IPS-20b (cell line): ENCODE measurements around the gene PIR.

Experiments
- H3K27ac ChIP-seq: one replicate; pipeline ENCODE4 v1.5.1; 2013; ENCODE audit warnings: low read length
- H3K27me3 ChIP-seq: 2 replicates; pipeline ENCODE4 v1.6.1; 2013; ENCODE audit warnings: mild to moderate bottlenecking, low read length, inconsistent platforms; ENCODE audit not compliant: insufficient read depth
- H3K36me3 ChIP-seq: 2 replicates; pipeline ENCODE4 v1.6.1; 2013; ENCODE audit warnings: low read depth, mild to moderate bottlenecking, inconsistent platforms, low read length, moderate library complexity; ENCODE audit not compliant: insufficient read depth
- H3K4me1 ChIP-seq: 2 replicates; pipeline ENCODE4 v1.6.1; 2013; ENCODE audit warnings: mild to moderate bottlenecking, control low read depth, inconsistent platforms, low read length, moderate library complexity; ENCODE audit not compliant: insufficient read depth
- H3K4me3 ChIP-seq: 2 replicates; pipeline ENCODE4 v1.5.1; 2013; ENCODE audit warnings: mild to moderate bottlenecking, low read length, inconsistent platforms
- H3K9ac ChIP-seq: 2 replicates; pipeline ENCODE4 v1.6.1; 2013; ENCODE audit warnings: low read depth, mild to moderate bottlenecking, inconsistent platforms, low read length, moderate library complexity
- H3K9me3 ChIP-seq: 2 replicates; pipeline ENCODE4 v1.6.1; 2013; ENCODE audit warnings: mild to moderate bottlenecking, low read depth, low read length, inconsistent platforms; ENCODE audit not compliant: insufficient read depth

Gene PIR

DNA sequence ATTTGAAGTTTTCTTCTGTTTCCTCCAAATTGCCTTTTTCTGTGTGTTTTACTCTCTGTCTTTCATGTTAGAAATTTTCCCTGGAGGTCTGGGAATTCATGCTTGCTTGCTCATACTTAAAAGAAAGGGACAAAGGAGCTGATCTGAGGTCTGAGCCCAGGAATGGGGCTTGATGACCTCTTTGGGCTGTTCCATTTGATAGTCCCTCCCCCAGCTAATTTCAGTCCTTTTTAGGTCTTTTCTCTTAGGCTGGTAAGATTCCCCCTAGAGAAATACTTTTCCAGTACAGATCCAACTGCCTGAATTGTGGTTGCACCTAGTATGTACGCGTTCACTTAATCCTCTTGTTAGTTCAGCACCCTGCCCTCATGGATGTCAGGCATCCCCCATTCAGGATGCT, 152.3 kb downstream of the PIR start:
- no peak overlapping the region for H3K4me3 ChIP-seq
- no peak overlapping the region for H3K9ac ChIP-seq
- no peaks in the 10 kb centered on the region for H3K9me3 ChIP-seq
- no peaks in the 10 kb centered on the region for H3K36me3 ChIP-seq
- no peaks in the 10 kb centered on the region for H3K4me1 ChIP-seq
- peaks cover 6% of the 10 kb centered on the region; the same call in 1 of the 2 replicates for H3K27me3 ChIP-seq
- H3K27ac ChIP-seq, result no peak overlapping the region

DNA sequence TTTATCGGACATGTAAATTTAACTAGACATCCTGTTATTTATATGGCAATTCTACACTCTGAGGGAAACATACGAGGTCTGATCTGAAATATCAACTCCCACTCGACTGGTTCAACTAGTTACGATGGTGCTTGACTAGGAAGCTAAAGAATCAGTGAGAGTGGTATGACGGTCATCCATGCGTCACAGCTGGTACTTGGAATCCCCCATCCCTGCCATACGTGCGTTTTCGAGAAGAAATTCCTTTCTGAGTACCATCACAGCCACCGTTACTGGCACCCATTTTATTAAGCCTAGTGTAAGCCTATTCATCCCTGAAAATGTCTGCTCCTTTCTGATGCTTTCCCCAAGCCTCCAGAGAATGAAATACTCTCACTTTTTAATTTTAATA, 157.1 kb downstream of the PIR start:
- Histone ChIP-seq H3K4me3 (peak overlapping the region; percentile 92), H3K4me1 (no peaks in the 10 kb centered on the region), H3K27ac (no peak overlapping the region), H3K9me3 (no peaks in the 10 kb centered on the region), H3K27me3 (no peaks in the 10 kb centered on the region), H3K9ac (peak overlapping the region; percentile 68; the same call in 1 of the 2 replicates), H3K36me3 (peaks cover 8% of the 10 kb centered on the region)

DNA sequence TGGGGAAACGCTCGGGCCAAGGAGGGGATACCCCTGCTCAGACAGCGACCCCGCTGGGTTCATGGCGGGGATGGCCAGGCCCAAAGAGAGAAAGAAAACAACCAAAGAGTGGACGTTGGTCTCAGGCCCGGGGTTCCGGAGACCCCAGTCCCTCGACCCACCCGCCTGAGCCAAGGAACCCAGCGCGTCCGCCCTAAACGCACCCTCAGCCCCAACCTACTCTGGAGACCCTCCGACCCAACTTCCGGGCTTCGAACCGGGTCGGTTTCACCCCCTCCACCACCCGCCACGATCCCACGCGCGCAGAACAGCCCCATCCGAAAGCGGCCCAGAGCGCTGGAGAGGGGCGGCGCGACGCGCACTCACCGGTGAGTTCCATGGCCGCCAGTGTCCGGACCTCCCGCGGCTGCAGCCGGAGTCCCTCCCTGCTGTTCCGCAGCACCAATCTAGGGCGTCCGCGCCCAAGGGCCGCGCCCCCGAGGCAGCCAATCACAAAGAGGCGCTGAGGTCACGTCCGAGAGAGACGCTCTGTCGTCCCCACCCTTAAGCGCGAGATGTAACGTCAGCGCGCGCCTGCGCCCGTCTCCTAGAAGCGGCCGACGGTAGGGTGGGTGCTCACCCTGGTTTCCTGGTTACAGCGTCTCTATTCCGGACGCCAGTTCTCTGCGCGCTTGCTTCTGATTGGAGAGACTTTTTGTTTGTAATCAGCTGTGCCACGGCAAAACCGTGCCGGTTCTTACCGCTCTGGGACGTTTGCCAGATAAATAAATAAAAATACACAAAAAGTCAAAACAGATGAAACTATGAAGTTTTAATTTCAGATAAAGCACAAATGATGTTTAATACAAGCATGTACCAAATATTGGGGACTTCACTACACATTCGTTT, 157.8 kb downstream of the PIR start, which contains the start of gene PIGA:
Gene PIGA (minus strand): TSS at position 389 of the 888 bp plus-strand sequence. CDS start 3,593 bp downstream, outside the sequence.
- no peaks in the 10 kb centered on the region for H3K4me1 ChIP-seq
- peaks cover 11% of the 10 kb centered on the region for H3K36me3 ChIP-seq
- no peaks in the 10 kb centered on the region for H3K9me3 ChIP-seq
- no peak within 1 kb of the TSS for H3K27ac ChIP-seq
- peak within 1 kb of the TSS; percentile 92 for H3K4me3 ChIP-seq
- peak within 1 kb of the TSS; percentile 86; the same call in 1 of the 2 replicates for H3K9ac ChIP-seq
- no peaks in the 10 kb centered on the region for H3K27me3 ChIP-seq
